Left lung (tissue), 10 donors: Measurements from ENCODE around the gene AACS. TPM values are rescaled to one million over a fixed set of nuclear protein-coding genes. Genes with fewer than 3 reads are reported as not detected.

Source experiments
- ATAC-seq: fragments of 200-7000 bp; cut with Tn5 transposase; one replicate; pipeline ENCODE4 v1.9.1; 2020; ENCODE audit warnings: moderate library complexity
- DNase-seq, 4 donors: peaks; one replicate each; pipeline ENCODE4 v3.0.0-alpha.2; 2013 to 2020
- H3K27ac ChIP-seq, 2 donors: fragments of 200-600 bp; sonication (generic) in 1 of 2; one replicate each; pipeline versions ENCODE4 v1.5.0 to v1.8.0; 2020 to 2021
- H3K27me3 ChIP-seq, 2 donors: fragments of 200-600 bp; sonication (generic) in 1 of 2; one replicate each; pipeline versions ENCODE4 v1.5.0 to v1.8.0; 2020 to 2021
- H3K36me3 ChIP-seq, 2 donors: fragments of 200-600 bp; sonication (generic) in 1 of 2; one replicate each; pipeline versions ENCODE4 v1.5.0 to v1.8.0; 2020 to 2021
- H3K4me1 ChIP-seq, 2 donors: fragments of 200-600 bp; one replicate each; pipeline ENCODE4 v1.8.0; 2021
- H3K4me3 ChIP-seq, 2 donors: fragments of 200-600 bp; sonication (generic) in 1 of 2; one replicate each; pipeline versions ENCODE4 v1.5.0 to v1.8.0; 2020 to 2021; ENCODE audit warnings: mild to moderate bottlenecking in 1 of 2
- H3K9me3 ChIP-seq, 2 donors: fragments of 200-600 bp; sonication (generic) in 1 of 2; one replicate each; pipeline versions ENCODE4 v1.5.0 to v1.8.0; 2020 to 2021
- CTCF ChIP-seq, 2 donors: fragments of 200-600 bp; sonication (generic) in 1 of 2; IDR thresholded peaks; one replicate each; pipeline versions ENCODE4 v1.5.0 to v1.8.0; 2021; ENCODE audit warnings: antibody characterized with exemption in 2 of 2
- intact Hi-C, 2 donors: fragments of 100-400 bp; cut with DNase I; formaldehyde crosslinking; loops; one replicate each; pipeline versions ENCODE4 v1.11.2 to v1.14.2; 2022
- polyA plus RNA-seq, 6 donors: library from polyadenylated mRNA; unstranded; fragments of 120-200 nt; gene quantifications; one replicate each; pipeline ENCODE4 v1.2.1, GENCODE V29; 2013; ENCODE audit not compliant: insufficient read length in 6 of 6
- total RNA-seq, 2 donors: library from RNA; stranded (reverse); fragmentation: NEBNext Ultra II Directional; extraction: Animal tissue kit (Norgen Biotek cat#: 25700); gene quantifications; one replicate each; pipeline ENCODE4 v1.2.1, GENCODE V29; 2021
- donor health status: DM: no; HTN: yes; CAD: no.
- donor health status: DM: no; HTN: no; CAD: no.

Gene AACS
- total and polyA plus RNA-seq, 8 donors, result 23.7 to 36.9 (median 27.2) TPM

- H3K27me3 ChIP-seq, result no peaks in the 10 kb centered on the region
- H3K36me3 ChIP-seq, result peaks cover 0 to 61% of the 10 kb centered on the region in 2 donors
- TF ChIP-seq CTCF (IDR thresholded peaks at IDR 0.05), result no peak
- H3K4me3 ChIP-seq, result no peak overlapping the region
- H3K4me1 ChIP-seq, result no peaks in the 10 kb centered on the region
- intact Hi-C loops, result no loop called here
- no peak overlapping the region for H3K27ac ChIP-seq
- DNase-seq (peak in 1 of 4 donors; percentile 38), ATAC-seq (no peak)
- H3K9me3 ChIP-seq, result no peaks in the 10 kb centered on the region
Measured at GRCh38 chr12:125113263-125113662, 48.0 kb downstream of the AACS start.

GRCh38 chr12:125113789-125114188, 48.6 kb downstream of the AACS start:
- ATAC-seq (no peak), DNase-seq (peak in 1 of 4 donors; percentile 0)
- Histone ChIP-seq H3K36me3 (peaks cover 0 to 65% of the 10 kb centered on the region in 2 donors), H3K9me3 (no peaks in the 10 kb centered on the region), H3K27me3 (no peaks in the 10 kb centered on the region), H3K27ac (no peak overlapping the region), H3K4me3 (no peak overlapping the region), H3K4me1 (no peaks in the 10 kb centered on the region)
- intact Hi-C loops, result no loop called here
- no peak for TF ChIP-seq CTCF (IDR thresholded peaks at IDR 0.05)

- no peak for ATAC-seq
- no peak overlapping the region for H3K4me3 ChIP-seq
- H3K9me3 ChIP-seq, result no peaks in the 10 kb centered on the region
- intact Hi-C loops, result no loop called here
- no peaks in the 10 kb centered on the region for H3K27me3 ChIP-seq
- TF ChIP-seq CTCF (IDR thresholded peaks at IDR 0.05), result no peak
- peak in 1 of 4 donors; percentile 41 for DNase-seq
- peaks cover 0 to 65% of the 10 kb centered on the region in 2 donors for H3K36me3 ChIP-seq
- no peak overlapping the region for H3K27ac ChIP-seq
- H3K4me1 ChIP-seq, result no peaks in the 10 kb centered on the region
Measured at GRCh38 chr12:125114365-125115141, 49.3 kb downstream of the AACS start.

- Histone ChIP-seq H3K27ac (no peak overlapping the region), H3K27me3 (no peaks in the 10 kb centered on the region), H3K4me1 (peaks cover 0 to 6% of the 10 kb centered on the region in 2 donors), H3K36me3 (peaks cover 0 to 48% of the 10 kb centered on the region in 2 donors), H3K9me3 (no peaks in the 10 kb centered on the region), H3K4me3 (no peak overlapping the region)
- no peak for ATAC-seq
- TF ChIP-seq CTCF (IDR thresholded peaks at IDR 0.05), result no peak
- DNase-seq, result no peak
- intact Hi-C loops, result no loop called here
Measured at GRCh38 chr12:125120566-125120965, 55.3 kb downstream of the AACS start.

GRCh38 chr12:125121106-125121505, 55.9 kb downstream of the AACS start:
- H3K4me3 ChIP-seq, result no peak overlapping the region
- H3K9me3 ChIP-seq, result no peaks in the 10 kb centered on the region
- TF ChIP-seq CTCF (IDR thresholded peaks at IDR 0.05), result no peak
- DNase-seq (peak in 1 of 4 donors; percentile 43), ATAC-seq (peak; percentile 65)
- intact Hi-C loops, result no loop called here
- no peaks in the 10 kb centered on the region for H3K27me3 ChIP-seq
- H3K4me1 ChIP-seq, result peaks cover 0 to 6% of the 10 kb centered on the region in 2 donors
- H3K36me3 ChIP-seq, result peaks cover 0 to 48% of the 10 kb centered on the region in 2 donors
- H3K27ac ChIP-seq, result no peak overlapping the region
